Erythroblast (primary cell): ENCODE data around the gene OSBPL9.

Source experiments
- DNase-seq, 2 experiments: peaks; one replicate each; lab custom pipeline; 2025; lab: John Stamatoyannopoulos, UW
- GATA1 ChIP-seq: IDR thresholded peaks from 2 replicates; pipeline ENCODE4 v1.6.1; 2011; ENCODE audit warnings: low read depth, mild to moderate bottlenecking, control low read depth, low read length, moderate library complexity
- POLR2A ChIP-seq: IDR thresholded peaks from 2 replicates; pipeline ENCODE4 v1.6.1; 2011; ENCODE audit warnings: mild to moderate bottlenecking, low read length

OSBPL9 gene

DNA sequence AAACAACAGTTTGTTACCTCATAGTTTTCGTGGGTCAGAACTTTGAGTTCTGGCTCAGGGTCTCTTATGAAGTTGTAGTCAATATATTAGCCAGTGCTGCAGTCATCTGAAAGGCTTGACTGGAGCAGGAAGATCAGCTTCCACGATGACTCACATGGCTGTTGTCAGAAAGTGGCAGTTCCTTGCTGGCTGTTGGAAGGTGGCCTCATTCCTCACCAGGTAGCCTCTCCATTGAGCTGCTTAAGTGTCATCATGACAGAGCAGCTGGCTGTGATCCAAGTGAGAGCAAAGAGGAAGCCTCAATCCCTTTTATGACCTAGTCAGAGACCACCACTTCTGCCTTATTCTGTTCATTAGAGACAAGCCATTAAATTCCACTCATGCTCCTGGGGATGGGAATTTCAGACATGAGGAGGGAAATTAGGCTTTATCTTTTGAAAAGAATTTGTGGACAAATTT, 5.6 kb downstream of the OSBPL9 start:
- DNase-seq, result peak; percentile 70 to 88
- no peak for TF ChIP-seq POLR2A
- no peak for TF ChIP-seq GATA1

DNA sequence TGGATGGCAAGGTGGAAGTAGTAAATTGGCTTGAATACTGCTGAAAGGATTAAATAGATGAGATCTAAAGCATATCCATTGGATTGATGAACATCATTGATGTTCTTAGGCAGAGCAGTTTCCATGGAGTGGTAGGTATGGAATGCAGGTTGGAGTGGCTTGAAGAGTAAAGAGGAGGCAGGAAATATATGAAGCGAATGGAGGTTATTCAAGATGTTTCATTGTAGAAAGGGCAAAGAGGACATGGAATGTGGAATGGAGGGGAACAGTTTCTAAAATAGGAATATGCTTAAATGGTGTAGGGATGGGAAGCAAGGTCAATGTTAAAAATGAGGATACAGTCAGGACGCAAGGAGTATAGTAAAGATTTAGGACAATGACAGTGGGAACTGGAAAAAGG, 6.1 kb downstream of the OSBPL9 start:
- TF ChIP-seq GATA1 (no peak), POLR2A (no peak)
- DNase-seq, result no peak

DNA sequence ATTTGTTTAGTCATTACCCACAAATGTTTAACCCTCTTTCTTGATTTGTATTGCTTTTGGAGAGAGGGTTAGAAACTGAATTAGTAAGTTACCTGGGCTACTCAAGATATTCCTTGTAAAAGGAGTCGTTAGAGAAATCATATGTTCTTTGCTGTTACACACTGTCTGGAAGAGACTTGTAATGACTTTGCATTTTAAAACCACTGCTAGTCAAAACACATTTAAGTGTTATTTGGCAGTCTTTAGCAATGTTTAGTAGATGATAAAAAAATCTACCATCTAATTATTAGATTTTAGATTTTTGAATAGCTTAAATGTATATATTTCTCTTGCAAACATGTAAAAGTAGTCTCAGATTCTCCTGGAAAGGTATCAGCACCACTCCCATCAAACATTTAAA, 6.6 kb downstream of the OSBPL9 start:
- DNase-seq, result no peak
- TF ChIP-seq GATA1, result no peak
- TF ChIP-seq POLR2A, result no peak

DNA sequence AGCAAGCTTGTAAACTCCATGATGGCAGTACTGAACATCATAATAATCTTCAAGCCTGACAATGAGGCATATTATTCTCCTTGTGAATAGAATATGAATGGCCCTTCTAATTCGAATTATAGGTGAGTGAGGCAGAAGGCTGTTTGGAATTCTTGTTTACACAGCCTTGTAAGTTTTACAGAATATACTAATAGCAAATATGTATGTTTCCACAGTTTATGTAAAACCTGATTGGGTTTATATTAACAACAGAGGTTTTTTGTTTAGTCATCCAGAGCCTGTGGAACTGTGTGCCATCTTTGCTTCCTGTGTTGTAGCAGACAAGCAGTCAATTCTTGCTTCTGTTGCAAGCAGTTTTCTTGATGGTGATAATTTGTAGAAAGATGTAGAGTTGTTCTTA, 8.0 kb downstream of the OSBPL9 start:
- TF ChIP-seq GATA1 (no peak), POLR2A (no peak)
- no peak for DNase-seq

DNA sequence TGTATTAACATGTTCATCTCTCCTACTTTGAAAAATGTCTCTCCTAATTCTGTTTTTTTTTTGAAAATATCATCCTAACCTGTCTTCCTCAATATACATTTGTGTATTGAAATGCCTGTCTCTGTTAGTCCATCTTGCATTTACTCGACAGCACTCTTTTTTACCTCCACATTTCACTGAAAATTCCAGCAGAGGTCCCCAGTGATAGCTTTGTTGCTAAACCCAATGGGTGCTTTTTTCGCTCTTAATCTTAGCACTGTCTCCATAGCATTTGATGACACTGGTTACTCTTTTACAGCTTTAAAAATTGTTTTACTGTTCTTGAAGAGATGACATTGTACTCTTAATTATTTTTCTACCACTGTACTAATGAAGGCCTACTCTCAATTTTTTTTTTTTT, 10.8 kb downstream of the OSBPL9 start:
- TF ChIP-seq POLR2A (no peak), GATA1 (no peak)
- DNase-seq, result peak; percentile 48 to 49

DNA sequence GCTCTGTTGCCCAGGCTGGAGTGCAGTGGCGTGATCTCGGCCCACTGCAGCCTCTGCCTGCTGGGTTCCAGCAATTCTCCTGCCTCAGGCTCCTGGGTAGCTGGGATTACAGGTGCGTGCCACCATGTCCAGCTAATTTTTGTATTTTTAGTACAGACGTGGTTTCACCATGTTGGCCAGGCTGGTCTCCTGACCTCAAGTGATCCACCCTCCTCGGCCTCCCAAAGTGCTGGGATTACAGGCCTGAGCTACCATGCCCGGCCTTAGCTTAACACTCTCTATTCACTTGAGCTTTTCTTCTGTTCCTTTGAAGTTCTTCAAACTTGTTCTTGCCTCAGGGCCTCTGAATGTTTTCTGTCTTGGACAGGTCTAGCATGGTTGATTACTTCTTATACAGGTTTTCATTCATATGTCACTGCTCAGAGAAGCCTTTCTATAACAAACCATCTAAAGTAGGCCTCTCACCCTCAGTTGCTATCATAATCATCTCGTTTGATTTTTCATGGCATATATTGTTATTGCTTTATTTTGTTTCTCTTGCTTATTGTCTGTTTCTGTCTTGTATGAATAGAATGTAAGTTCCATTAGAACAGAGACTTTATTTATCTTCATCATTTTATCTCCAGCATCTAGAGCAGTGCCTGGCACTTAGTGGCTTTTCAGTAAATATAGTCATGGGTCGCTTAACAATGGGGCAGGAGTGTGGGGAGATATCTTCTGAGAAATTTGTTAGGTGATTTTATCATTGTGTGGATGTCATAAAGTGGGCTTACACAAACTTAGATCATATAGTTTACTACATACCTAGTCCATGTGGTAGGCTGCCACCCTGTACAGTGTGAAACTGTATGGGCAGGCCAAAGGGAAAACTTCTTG, 12.1 kb downstream of the OSBPL9 start:
- no peak for DNase-seq
- no peak for TF ChIP-seq POLR2A
- TF ChIP-seq GATA1, result no peak

DNA sequence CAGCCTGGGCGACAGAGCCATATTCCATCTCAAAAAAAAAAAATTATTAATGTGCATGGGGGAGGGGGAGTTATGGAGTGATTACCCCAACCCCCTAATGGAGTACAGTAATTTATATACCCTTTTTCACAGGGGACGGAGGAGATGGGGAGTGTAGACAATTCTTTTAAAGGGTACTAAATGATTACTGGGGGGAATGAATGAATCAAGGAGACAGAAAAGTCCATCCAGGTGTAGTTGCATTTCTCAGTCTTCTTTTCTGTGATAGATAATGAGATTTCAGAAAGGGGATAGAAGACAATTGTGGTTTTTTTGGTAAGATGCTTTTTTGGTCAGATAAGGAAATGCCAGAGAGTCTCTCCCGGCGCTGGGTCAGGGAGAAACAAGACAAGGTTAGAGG, 13.0 kb downstream of the OSBPL9 start:
- no peak for TF ChIP-seq GATA1
- TF ChIP-seq POLR2A, result no peak
- no peak for DNase-seq

DNA sequence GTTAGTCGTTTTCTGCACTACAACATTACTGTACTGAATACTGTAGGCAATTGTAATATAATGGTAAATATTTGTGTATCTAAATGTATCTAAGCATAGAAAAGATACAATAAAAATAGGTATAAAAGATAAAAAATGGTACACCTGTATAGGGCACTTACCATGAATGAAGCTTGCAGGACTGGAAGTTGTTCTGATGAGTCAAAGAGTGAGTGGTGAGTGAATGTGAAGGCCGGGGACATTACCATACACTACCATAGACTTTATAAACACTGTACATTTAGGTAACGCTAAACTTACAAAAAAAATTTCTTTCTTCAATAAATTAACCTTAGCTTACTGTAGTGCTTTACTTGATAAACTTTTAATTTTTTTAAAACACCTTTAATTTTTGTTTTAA, 13.5 kb downstream of the OSBPL9 start:
- TF ChIP-seq POLR2A (no peak), GATA1 (no peak)
- no peak for DNase-seq

DNA sequence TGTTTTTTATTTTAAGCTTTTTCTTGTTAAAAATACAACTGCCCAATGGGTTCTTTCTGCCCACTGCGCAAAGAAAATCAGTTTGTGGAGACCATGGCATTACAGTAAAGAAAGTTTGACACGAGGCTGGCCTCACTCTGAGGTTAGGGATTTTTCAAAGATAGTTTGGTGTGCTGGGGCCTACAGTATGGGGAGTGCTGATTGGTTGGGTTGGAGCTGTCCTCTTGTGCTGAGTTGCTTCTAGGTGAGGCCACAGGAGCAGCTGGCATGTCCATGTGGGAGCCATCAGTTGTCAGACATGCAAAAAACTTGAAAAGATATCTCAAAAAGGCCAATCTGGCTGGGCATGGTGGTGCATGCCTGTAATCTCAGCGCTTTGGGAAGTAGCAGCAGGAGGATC, 14.0 kb downstream of the OSBPL9 start:
- no peak for TF ChIP-seq POLR2A
- TF ChIP-seq GATA1, result no peak
- DNase-seq, result no peak

DNA sequence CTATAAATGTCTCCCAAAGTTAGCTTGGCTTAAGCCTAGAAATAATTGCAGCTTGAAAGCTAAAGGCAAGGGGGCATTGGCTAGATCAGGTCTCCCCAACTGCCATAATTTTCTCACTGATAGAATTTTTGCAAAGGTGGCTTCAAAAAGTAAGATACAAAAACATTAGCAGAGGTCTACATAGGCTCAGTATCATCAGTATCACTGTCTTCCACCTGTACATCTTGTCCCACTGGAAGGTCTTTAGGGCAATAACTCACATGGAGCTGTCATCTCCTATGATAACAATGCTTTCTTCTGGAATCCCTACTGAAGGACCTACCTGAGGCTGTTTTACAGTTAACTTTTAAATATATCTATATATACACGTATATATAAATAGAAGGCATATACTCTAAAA, 14.9 kb downstream of the OSBPL9 start:
- DNase-seq, result no peak
- TF ChIP-seq POLR2A, result no peak
- TF ChIP-seq GATA1, result no peak

DNA sequence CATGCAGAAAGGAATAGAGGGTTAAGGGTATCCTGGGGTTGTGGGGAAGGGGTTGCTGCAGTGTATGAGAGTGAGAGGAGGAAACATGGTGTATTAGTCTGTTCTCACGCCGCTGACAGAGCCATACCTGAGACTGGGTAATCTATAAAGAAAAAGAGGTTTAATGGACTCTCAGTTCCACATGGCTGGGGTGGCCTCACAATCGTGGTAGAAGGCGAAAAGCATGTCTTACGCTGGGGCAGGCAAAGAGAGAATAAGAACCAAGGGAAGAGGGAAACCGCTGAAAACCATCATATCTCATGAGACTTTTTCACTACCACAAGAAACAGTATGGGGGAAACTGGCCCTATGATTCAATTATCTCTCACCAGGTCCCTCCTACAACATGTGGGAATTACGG, 17.7 kb downstream of the OSBPL9 start:
- TF ChIP-seq POLR2A, result no peak
- TF ChIP-seq GATA1, result no peak
- DNase-seq, result no peak

DNA sequence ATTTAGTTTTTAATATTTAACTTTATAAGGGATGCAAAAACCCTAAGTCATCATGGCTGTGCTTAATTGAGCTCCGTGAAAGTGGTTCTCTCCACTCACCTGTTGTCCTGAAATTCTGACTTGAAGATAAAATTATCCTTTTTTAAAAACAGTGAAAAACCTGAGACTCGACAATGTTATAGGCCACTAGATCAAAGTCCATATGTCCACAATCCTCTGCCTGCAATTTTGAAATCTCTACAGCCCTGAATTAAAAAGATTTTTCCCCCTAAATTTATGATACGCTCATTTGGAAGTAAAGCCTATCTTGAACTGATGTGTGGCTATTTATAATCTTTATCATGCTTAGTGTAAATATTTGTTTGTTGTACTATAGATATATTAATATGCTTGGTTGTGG, 18.7 kb downstream of the OSBPL9 start:
- TF ChIP-seq POLR2A (no peak), GATA1 (no peak)
- DNase-seq, result no peak

DNA sequence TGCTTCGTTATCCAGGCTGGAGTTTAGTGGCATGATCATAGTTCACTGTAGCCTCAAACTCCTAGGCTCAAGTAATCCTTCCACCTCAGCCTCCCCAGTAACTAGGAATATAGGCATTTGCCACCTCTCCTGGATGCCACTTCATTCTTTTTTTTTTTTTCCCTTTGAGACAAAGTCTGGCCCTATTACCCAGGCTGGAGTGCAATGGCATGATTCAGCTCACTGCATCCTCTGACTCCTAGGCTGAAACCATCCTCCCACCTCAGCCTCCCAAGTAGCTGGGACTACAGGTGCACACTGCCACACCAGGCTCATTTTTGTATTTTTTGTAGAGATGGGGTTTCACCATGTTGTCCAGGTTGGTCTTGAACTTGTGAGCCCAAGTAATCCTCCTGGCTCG, 19.3 kb downstream of the OSBPL9 start:
- no peak for DNase-seq
- no peak for TF ChIP-seq POLR2A
- TF ChIP-seq GATA1, result no peak

DNA sequence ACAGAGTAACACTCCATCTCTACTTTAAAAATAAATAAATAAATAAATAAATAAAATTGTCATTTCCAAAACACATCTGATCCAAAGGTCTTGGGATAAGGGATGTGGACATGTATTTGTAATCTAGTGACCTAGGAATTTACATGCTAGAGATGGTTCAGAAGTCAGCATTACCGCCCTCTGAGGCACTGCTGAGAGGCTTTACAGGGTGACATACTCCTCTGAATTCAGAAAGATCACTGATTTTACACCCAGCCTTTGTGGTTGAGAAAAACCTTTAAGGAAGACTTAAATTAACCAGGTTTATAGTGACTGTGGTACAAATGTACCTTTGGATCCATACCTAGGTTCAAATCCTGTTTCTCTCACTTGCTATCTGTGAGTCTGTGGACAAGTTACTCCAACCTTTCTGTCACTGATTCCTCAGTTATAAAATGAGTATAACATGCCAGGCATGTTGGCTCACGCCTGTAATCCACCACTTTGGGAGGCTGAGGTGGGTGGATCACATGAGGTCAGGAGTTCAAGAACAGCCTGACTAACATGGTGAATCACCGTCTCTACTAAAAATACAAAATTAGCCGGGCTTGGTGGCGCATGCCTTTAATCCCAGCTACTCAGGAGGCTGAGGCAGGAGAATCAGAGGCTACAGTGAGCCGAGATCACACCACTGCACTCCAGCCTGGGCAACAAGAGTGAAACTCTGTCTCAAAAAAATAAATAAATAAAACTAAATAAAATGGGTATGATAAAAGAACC, 20.1 kb downstream of the OSBPL9 start:
- DNase-seq, result peak in 1 of 2 experiments; percentile 13
- TF ChIP-seq GATA1, result no peak
- no peak for TF ChIP-seq POLR2A
